Activated T-helper 17 cell treated with anti-CD3 and anti-CD28 coated beads, Interleukin-2, amount 50 U/mL, for 72 hours (primary cell): ENCODE measurements around the gene SRGAP3. TPM values are rescaled to one million over a fixed set of nuclear protein-coding genes. Genes with fewer than 3 reads are reported as not detected.
"Not testable (repeated sequence)": the region's sequence is repeated elsewhere in the genome, so short reads cannot be mapped to it uniquely, and the experiment has no call there.

Experiments used
- ATAC-seq: fragments of 150-1000 bp; cut with Tn5 transposase; replicated peaks from 2 replicates; pipeline ENCODE4 v1.10.0; 2021; ENCODE audit warnings: mild to moderate bottlenecking, moderate library complexity
- H3K27ac Mint-ChIP-seq: one replicate; pipeline ENCODE4 v1.8.0; 2022; ENCODE audit warnings: mixed read lengths
- H3K27me3 Mint-ChIP-seq: one replicate; pipeline ENCODE4 v1.8.0; 2022; ENCODE audit warnings: mixed read lengths
- H3K36me3 Mint-ChIP-seq: one replicate; pipeline ENCODE4 v1.8.0; 2022; ENCODE audit warnings: low read depth, mild to moderate bottlenecking, mixed read lengths
- H3K4me1 Mint-ChIP-seq: one replicate; pipeline ENCODE4 v1.8.0; 2022; ENCODE audit warnings: mixed read lengths
- H3K4me3 Mint-ChIP-seq: one replicate; pipeline ENCODE4 v1.8.0; 2022; ENCODE audit warnings: mild to moderate bottlenecking, mixed read lengths
- H3K9me3 Mint-ChIP-seq: one replicate; pipeline ENCODE4 v1.8.0; 2022; ENCODE audit warnings: mixed read lengths
- total RNA-seq, 2 donors: library from RNA; stranded (reverse); gene quantifications; one replicate each; pipeline ENCODE4 v1.2.3, GENCODE V29; 2022

Gene SRGAP3
- 1 to 10 TPM in 1 of 2 donors, under 1 TPM in 1; 0.97 to 3.9 TPM for total RNA-seq

GRCh38 chr3:9249273-9250192 lies at the start of gene SRGAP3:
TSS of gene SRGAP3 (minus strand) at chr3:9249646. CDS start at chr3:9248951, 695 bp downstream.
- no peaks in the 10 kb centered on the region for H3K36me3 Mint-ChIP-seq
- H3K9me3 Mint-ChIP-seq, result no peaks in the 10 kb centered on the region
- H3K4me1 Mint-ChIP-seq, result peaks cover 12% of the 10 kb centered on the region
- peak within 1 kb of the TSS; percentile 65 for H3K27ac Mint-ChIP-seq
- ATAC-seq, result peak; percentile 100
- peaks cover 16% of the 10 kb centered on the region for H3K27me3 Mint-ChIP-seq
- peak within 1 kb of the TSS; percentile 86 for H3K4me3 Mint-ChIP-seq

- no peaks in the 10 kb centered on the region for H3K27me3 Mint-ChIP-seq
- no peaks in the 10 kb centered on the region for H3K4me1 Mint-ChIP-seq
- ATAC-seq, result no peak
- H3K27ac Mint-ChIP-seq, result no peak overlapping the region
- no peaks in the 10 kb centered on the region for H3K36me3 Mint-ChIP-seq
- H3K9me3 Mint-ChIP-seq, result no peaks in the 10 kb centered on the region
- H3K4me3 Mint-ChIP-seq, result no peak overlapping the region
Observed at GRCh38 chr3:9298236-9298635, 48.8 kb upstream of the SRGAP3 start.

- Mint-ChIP-seq H3K27me3 (peaks cover 8% of the 10 kb centered on the region), H3K9me3 (no peaks in the 10 kb centered on the region), H3K36me3 (no peaks in the 10 kb centered on the region), H3K27ac (no peak overlapping the region), H3K4me1 (no peaks in the 10 kb centered on the region), H3K4me3 (no peak overlapping the region)
- no peak for ATAC-seq
Observed at GRCh38 chr3:9296241-9296640, 46.8 kb upstream of the SRGAP3 start.

- no peak overlapping the region for H3K4me3 Mint-ChIP-seq
- no peak for ATAC-seq
- H3K4me1 Mint-ChIP-seq, result no peaks in the 10 kb centered on the region
- H3K27ac Mint-ChIP-seq, result no peak overlapping the region
- no peaks in the 10 kb centered on the region for H3K36me3 Mint-ChIP-seq
- H3K27me3 Mint-ChIP-seq, result peaks cover 17% of the 10 kb centered on the region
- no peaks in the 10 kb centered on the region for H3K9me3 Mint-ChIP-seq
Observed at GRCh38 chr3:9295007-9295406, 45.6 kb upstream of the SRGAP3 start.

- H3K27me3 Mint-ChIP-seq, result peaks cover 17% of the 10 kb centered on the region
- ATAC-seq, H3K36me3 Mint-ChIP-seq, H3K4me3 Mint-ChIP-seq, H3K27ac Mint-ChIP-seq, H3K9me3 Mint-ChIP-seq, H3K4me1 Mint-ChIP-seq: not testable (repeated sequence)
Observed at GRCh38 chr3:9293953-9294352, 44.5 kb upstream of the SRGAP3 start.

- no peak for ATAC-seq
- H3K4me3 Mint-ChIP-seq, result no peak overlapping the region
- H3K27me3 Mint-ChIP-seq, result peaks cover 17% of the 10 kb centered on the region
- H3K36me3 Mint-ChIP-seq, result no peaks in the 10 kb centered on the region
- H3K27ac Mint-ChIP-seq, result no peak overlapping the region
- no peaks in the 10 kb centered on the region for H3K4me1 Mint-ChIP-seq
- H3K9me3 Mint-ChIP-seq, result no peaks in the 10 kb centered on the region
Observed at GRCh38 chr3:9293076-9293475, 43.6 kb upstream of the SRGAP3 start.

GRCh38 chr3:9292516-9292915 lies 43.1 kb upstream of the SRGAP3 start:
- no peaks in the 10 kb centered on the region for H3K9me3 Mint-ChIP-seq
- no peaks in the 10 kb centered on the region for H3K4me1 Mint-ChIP-seq
- no peak overlapping the region for H3K4me3 Mint-ChIP-seq
- no peak overlapping the region for H3K27ac Mint-ChIP-seq
- H3K36me3 Mint-ChIP-seq, result no peaks in the 10 kb centered on the region
- ATAC-seq, result no peak
- peaks cover 17% of the 10 kb centered on the region for H3K27me3 Mint-ChIP-seq

GRCh38 chr3:9291821-9292410 lies 42.5 kb upstream of the SRGAP3 start:
- no peaks in the 10 kb centered on the region for H3K4me1 Mint-ChIP-seq
- no peak for ATAC-seq
- peaks cover 17% of the 10 kb centered on the region for H3K27me3 Mint-ChIP-seq
- H3K27ac Mint-ChIP-seq, result no peak overlapping the region
- H3K36me3 Mint-ChIP-seq, result no peaks in the 10 kb centered on the region
- H3K9me3 Mint-ChIP-seq, result no peaks in the 10 kb centered on the region
- no peak overlapping the region for H3K4me3 Mint-ChIP-seq

- ATAC-seq, result no peak
- H3K4me3 Mint-ChIP-seq, result no peak overlapping the region
- no peak overlapping the region for H3K27ac Mint-ChIP-seq
- peaks cover 17% of the 10 kb centered on the region for H3K27me3 Mint-ChIP-seq
- no peaks in the 10 kb centered on the region for H3K4me1 Mint-ChIP-seq
- no peaks in the 10 kb centered on the region for H3K9me3 Mint-ChIP-seq
- no peaks in the 10 kb centered on the region for H3K36me3 Mint-ChIP-seq
Observed at GRCh38 chr3:9290566-9290965, 41.1 kb upstream of the SRGAP3 start.

GRCh38 chr3:9281533-9281932 lies 32.1 kb upstream of the SRGAP3 start:
- not testable (repeated sequence) for H3K9me3 Mint-ChIP-seq, ATAC-seq, H3K36me3 Mint-ChIP-seq, H3K4me1 Mint-ChIP-seq, H3K27me3 Mint-ChIP-seq, H3K4me3 Mint-ChIP-seq, H3K27ac Mint-ChIP-seq

- H3K27ac Mint-ChIP-seq, result no peak overlapping the region
- H3K4me3 Mint-ChIP-seq, result no peak overlapping the region
- H3K36me3 Mint-ChIP-seq, result no peaks in the 10 kb centered on the region
- no peaks in the 10 kb centered on the region for H3K9me3 Mint-ChIP-seq
- H3K4me1 Mint-ChIP-seq, result no peaks in the 10 kb centered on the region
- H3K27me3 Mint-ChIP-seq, result peaks cover 3% of the 10 kb centered on the region
- ATAC-seq, result no peak
Observed at GRCh38 chr3:9280451-9281219, 31.2 kb upstream of the SRGAP3 start.

- Mint-ChIP-seq H3K9me3 (no peaks in the 10 kb centered on the region), H3K4me3 (no peak overlapping the region), H3K4me1 (no peaks in the 10 kb centered on the region), H3K36me3 (no peaks in the 10 kb centered on the region), H3K27ac (no peak overlapping the region), H3K27me3 (peaks cover 3% of the 10 kb centered on the region)
- ATAC-seq, result no peak
Observed at GRCh38 chr3:9279966-9280365, 30.5 kb upstream of the SRGAP3 start.

- no peaks in the 10 kb centered on the region for H3K4me1 Mint-ChIP-seq
- no peaks in the 10 kb centered on the region for H3K9me3 Mint-ChIP-seq
- H3K27ac Mint-ChIP-seq, result no peak overlapping the region
- peak; percentile 39 for ATAC-seq
- H3K4me3 Mint-ChIP-seq, result no peak overlapping the region
- H3K27me3 Mint-ChIP-seq, result peaks cover 3% of the 10 kb centered on the region
- no peaks in the 10 kb centered on the region for H3K36me3 Mint-ChIP-seq
Observed at GRCh38 chr3:9278498-9278897, 29.1 kb upstream of the SRGAP3 start.

- H3K4me3 Mint-ChIP-seq, result no peak overlapping the region
- no peak for ATAC-seq
Observed at GRCh38 chr3:9278085-9278484, 28.6 kb upstream of the SRGAP3 start.

More at GRCh38 chr3:9278085-9278484, 28.6 kb upstream of the SRGAP3 start:
- Mint-ChIP-seq H3K4me1 (no peaks in the 10 kb centered on the region), H3K9me3 (no peaks in the 10 kb centered on the region), H3K27me3 (peaks cover 3% of the 10 kb centered on the region), H3K36me3 (no peaks in the 10 kb centered on the region), H3K27ac (no peak overlapping the region)
